WTC11 (cell line): ENCODE measurements around the gene ZMYND11. TPM values are rescaled to one million over a fixed set of nuclear protein-coding genes. Genes with fewer than 3 reads are reported as not detected.

Experiments used
- ATAC-seq: fragments of 200-7000 bp; cut with Tn5 transposase; 2 replicates; pipeline ENCODE4 v1.10.0; 2021; ENCODE audit warnings: mild to moderate bottlenecking, moderate library complexity
- CTCF ChIA-PET: fragments of 300-600 bp; sonication (Branson Sonifier 250); formaldehyde crosslinking; loops from one replicate; lab custom pipeline; 2021; ENCODE audit warnings: antibody characterized with exemption; lab: Charles Lee
- POLR2A ChIA-PET: fragments of 350-600 bp; sonication (Branson Sonifier 250); formaldehyde crosslinking; loops from one replicate; lab custom pipeline; 2021; ENCODE audit warnings: antibody characterized with exemption; lab: Charles Lee
- DNase-seq: peaks from one replicate; pipeline ENCODE4 v3.0.0; 2021; ENCODE audit warnings: low spot score
- H3K27ac Mint-ChIP-seq: 2 replicates; pipeline ENCODE4 v1.8.0; 2021; ENCODE audit warnings: mixed read lengths
- H3K27me3 Mint-ChIP-seq: 2 replicates; pipeline ENCODE4 v1.8.0; 2021; ENCODE audit warnings: low read depth, mild to moderate bottlenecking, moderate library complexity, mixed read lengths
- H3K36me3 Mint-ChIP-seq: 2 replicates; pipeline ENCODE4 v1.8.0; 2021; ENCODE audit warnings: mixed read lengths
- H3K4me1 Mint-ChIP-seq: 2 replicates; pipeline ENCODE4 v1.8.0; 2022; ENCODE audit warnings: mixed read lengths
- H3K4me3 Mint-ChIP-seq: 2 replicates; pipeline ENCODE4 v1.8.0; 2021; ENCODE audit warnings: mild to moderate bottlenecking, moderate library complexity, mixed read lengths
- H3K9me3 Mint-ChIP-seq: 2 replicates; pipeline ENCODE4 v1.8.0; 2021; ENCODE audit warnings: mixed read lengths
- CREB1 ChIP-seq: sonication (generic); formaldehyde crosslinking; IDR thresholded peaks from 2 replicates; pipeline ENCODE4 v1.8.0; 2023; ENCODE audit warnings: mild to moderate bottlenecking, missing genetic modification reagents
- CTCF ChIP-seq: fragments of 200-600 bp; IDR thresholded peaks from 2 replicates; pipeline ENCODE4 v1.8.0; 2022; ENCODE audit warnings: antibody characterized with exemption
- E2F5 ChIP-seq: sonication (generic); formaldehyde crosslinking; IDR thresholded peaks from 2 replicates; pipeline ENCODE4 v1.8.1; 2022; ENCODE audit warnings: mild to moderate bottlenecking, moderate library complexity, missing genetic modification reagents
- GABPB1 ChIP-seq: sonication (generic); formaldehyde crosslinking; IDR thresholded peaks from 2 replicates; pipeline ENCODE4 v1.8.1; 2023; ENCODE audit warnings: mild to moderate bottlenecking, missing genetic modification reagents
- GRHL2 ChIP-seq: fragments of 250-450 bp; sonication (Bioruptor Pico); IDR thresholded peaks from 2 replicates; pipeline ENCODE4 v1.8.0; 2022; ENCODE audit warnings: mild to moderate bottlenecking, moderate library complexity; ENCODE audit not compliant: insufficient replicate concordance, severe bottlenecking
- GTF2I ChIP-seq: fragments of 250-450 bp; sonication (Bioruptor Pico); conservative IDR thresholded peaks from 2 replicates; pipeline ENCODE4 v1.4.0; 2021; ENCODE audit warnings: mild to moderate bottlenecking
- IRF1 ChIP-seq: sonication (generic); formaldehyde crosslinking; IDR thresholded peaks from 2 replicates; pipeline ENCODE4 v1.8.0; 2023; ENCODE audit warnings: missing genetic modification reagents
- JUN ChIP-seq: sonication (generic); formaldehyde crosslinking; IDR thresholded peaks from 2 replicates; pipeline ENCODE4 v1.8.0; 2023; ENCODE audit warnings: mild to moderate bottlenecking, missing genetic modification reagents
- MLX ChIP-seq: sonication (generic); formaldehyde crosslinking; IDR thresholded peaks from 2 replicates; pipeline ENCODE4 v1.8.1; 2023; ENCODE audit warnings: mild to moderate bottlenecking, missing genetic modification reagents, moderate library complexity
- MXD4 ChIP-seq: fragments of 250-450 bp; sonication (Bioruptor Pico); IDR thresholded peaks from 2 replicates; pipeline ENCODE4 v1.8.0; 2021; ENCODE audit warnings: mild to moderate bottlenecking, moderate library complexity, borderline replicate concordance
- NFYB ChIP-seq: sonication (generic); formaldehyde crosslinking; conservative IDR thresholded peaks from 2 replicates; pipeline ENCODE4 v1.8.0; 2022; ENCODE audit warnings: low read depth, missing genetic modification reagents
- NR1H2 ChIP-seq: sonication (generic); formaldehyde crosslinking; IDR thresholded peaks from 2 replicates; pipeline ENCODE4 v1.9.0; 2021; ENCODE audit warnings: mild to moderate bottlenecking, moderate library complexity, missing genetic modification reagents
- NR3C1 ChIP-seq: sonication (generic); formaldehyde crosslinking; conservative IDR thresholded peaks from 2 replicates; pipeline ENCODE4 v1.8.1; 2023; ENCODE audit warnings: low read depth, mild to moderate bottlenecking, missing genetic modification reagents
- PRDM15 ChIP-seq: sonication (generic); formaldehyde crosslinking; IDR thresholded peaks from 2 replicates; pipeline ENCODE4 v1.8.0; 2022; ENCODE audit warnings: missing genetic modification reagents
- SMAD3 ChIP-seq: sonication (generic); formaldehyde crosslinking; IDR thresholded peaks from 2 replicates; pipeline ENCODE4 v1.8.0; 2022; ENCODE audit warnings: missing genetic modification reagents, mild to moderate bottlenecking, borderline replicate concordance
- TCF7 ChIP-seq: sonication (generic); formaldehyde crosslinking; IDR thresholded peaks from 2 replicates; pipeline ENCODE4 v1.8.0; 2022; ENCODE audit warnings: mild to moderate bottlenecking, low read depth, missing genetic modification reagents, moderate library complexity
- TEAD1 ChIP-seq: sonication (generic); formaldehyde crosslinking; IDR thresholded peaks from 2 replicates; pipeline ENCODE4 v1.8.0; 2022; ENCODE audit warnings: mild to moderate bottlenecking, missing genetic modification reagents
- TEAD4 ChIP-seq: sonication (generic); formaldehyde crosslinking; IDR thresholded peaks from 2 replicates; pipeline ENCODE4 v1.8.0; 2022; ENCODE audit warnings: mild to moderate bottlenecking, missing genetic modification reagents
- TP53 ChIP-seq: sonication (generic); formaldehyde crosslinking; IDR thresholded peaks from 2 replicates; pipeline ENCODE4 v1.8.1; 2023; ENCODE audit warnings: mild to moderate bottlenecking, missing genetic modification reagents
- ZNF121 ChIP-seq: sonication (generic); formaldehyde crosslinking; IDR thresholded peaks from 2 replicates; pipeline ENCODE4 v1.8.0; 2023; ENCODE audit warnings: missing genetic modification reagents
- ZNF219 ChIP-seq: sonication (generic); formaldehyde crosslinking; IDR thresholded peaks from 2 replicates; pipeline ENCODE4 v1.8.0; 2023; ENCODE audit warnings: missing genetic modification reagents, mild to moderate bottlenecking, borderline replicate concordance
- total RNA-seq: library from RNA; stranded (reverse); gene quantifications from 3 replicates; pipeline ENCODE4 v1.2.3, GENCODE V29; 2021

The ZMYND11 gene
- total RNA-seq, 1 experiment from 2014 or later = 22.3 TPM

GRCh38 chr10:88253-88652 is 47.0 kb upstream of the ZMYND11 start:
- Mint-ChIP-seq H3K36me3 (no peaks in the 10 kb centered on the region), H3K27ac (no peak overlapping the region), H3K4me3 (no peak overlapping the region), H3K4me1 (peaks cover 6% of the 10 kb centered on the region), H3K27me3 (peaks cover 6% of the 10 kb centered on the region), H3K9me3 (no peaks in the 10 kb centered on the region)
- no peak for DNase-seq
- CTCF ChIA-PET = no interaction called here
- POLR2A ChIA-PET = no interaction called here
- peak; percentile 50 for ATAC-seq
- TF ChIP-seq IRF1 (CRISPR knock-in tag) (no peak), CREB1 (CRISPR knock-in tag) (no peak), PRDM15 (CRISPR knock-in tag) (no peak), TEAD4 (no peak), GTF2I (no peak), ZNF121 (peak; percentile 61; the same call in 1 of the 2 replicates)

GRCh38 chr10:89248-89647 is 46.0 kb upstream of the ZMYND11 start:
- H3K4me3 Mint-ChIP-seq = no peak overlapping the region
- no peak overlapping the region for H3K27ac Mint-ChIP-seq
- ChIA-PET POLR2A (no interaction called here), CTCF (no interaction called here)
- H3K9me3 Mint-ChIP-seq = peaks cover 2% of the 10 kb centered on the region
- no peak for ATAC-seq
- no peak for TF ChIP-seq TP53 (CRISPR knock-in tag)
- TF ChIP-seq GTF2I = no peak
- no peak for TF ChIP-seq SMAD3 (CRISPR knock-in tag)
- no peak for TF ChIP-seq TEAD1 (CRISPR knock-in tag)
- TF ChIP-seq E2F5 (CRISPR knock-in tag) = no peak
- no peak for TF ChIP-seq TEAD4
- no peak for TF ChIP-seq NFYB
- no peak for TF ChIP-seq GRHL2 (CRISPR knock-in tag)
- TF ChIP-seq GABPB1 (CRISPR knock-in tag) = no peak
- TF ChIP-seq JUN = no peak
- no peak for TF ChIP-seq TCF7
- no peak for TF ChIP-seq NR1H2
- TF ChIP-seq MXD4 = no peak
- TF ChIP-seq CTCF = no peak
- no peak for TF ChIP-seq NR3C1 (CRISPR knock-in tag)
- no peak for TF ChIP-seq ZNF219 (CRISPR knock-in tag)
- TF ChIP-seq MLX (CRISPR knock-in tag) = no peak
- H3K4me1 Mint-ChIP-seq = peaks cover 6% of the 10 kb centered on the region
- no peaks in the 10 kb centered on the region for H3K36me3 Mint-ChIP-seq
- peaks cover 4% of the 10 kb centered on the region; the same call in 1 of the 2 replicates for H3K27me3 Mint-ChIP-seq
- no peak for DNase-seq
